GM23338 (cell line): Measurements from ENCODE around the gene ITGB2. TPM values are rescaled to one million over a fixed set of nuclear protein-coding genes. Genes with fewer than 3 reads are reported as not detected.

ENCODE experiments used
- ATAC-seq: fragments of 200-7000 bp; cut with Tn5 transposase; 3 replicates; pipeline ENCODE4 v1.9.1; 2020
- DNase-seq: peaks from one replicate; pipeline ENCODE4 v3.0.0-alpha.2; 2015; ENCODE audit warnings: low spot score
- H2AFZ ChIP-seq: fragments of 200-600 bp; sonication (generic); 2 replicates; pipeline ENCODE4 v1.8.0; 2016; ENCODE audit warnings: antibody characterized with exemption, mild to moderate bottlenecking, moderate library complexity
- H3F3A ChIP-seq: fragments of 200-600 bp; sonication (generic); replicated peaks from 2 replicates; pipeline ENCODE4 v1.8.0; 2017; ENCODE audit warnings: antibody characterized with exemption, mixed run types, low read depth
- H3K27ac ChIP-seq: fragments of 200-600 bp; sonication (generic); 2 replicates; pipeline ENCODE4 v1.6.1; 2016; ENCODE audit warnings: low read depth
- H3K27me3 ChIP-seq: fragments of 200-600 bp; sonication (generic); 2 replicates; pipeline ENCODE4 v1.8.0; 2016; ENCODE audit warnings: mild to moderate bottlenecking, mixed run types, moderate library complexity; ENCODE audit not compliant: insufficient read depth
- H3K36me3 ChIP-seq: fragments of 200-600 bp; sonication (generic); 2 replicates; pipeline ENCODE4 v1.8.0; 2016; ENCODE audit warnings: mild to moderate bottlenecking; ENCODE audit not compliant: insufficient read depth
- H3K4me1 ChIP-seq: fragments of 200-600 bp; sonication (generic); 2 replicates; pipeline ENCODE4 v1.8.0; 2016; ENCODE audit warnings: mild to moderate bottlenecking, moderate library complexity; ENCODE audit not compliant: insufficient read depth
- H3K4me2 ChIP-seq: fragments of 200-600 bp; sonication (generic); 2 replicates; pipeline ENCODE4 v1.7.1; 2017; ENCODE audit warnings: mixed run types
- H3K4me3 ChIP-seq: fragments of 200-600 bp; sonication (generic); 2 replicates; pipeline ENCODE4 v1.6.1; 2016; ENCODE audit warnings: mixed run types
- H3K79me2 ChIP-seq: fragments of 200-600 bp; sonication (generic); replicated peaks from 2 replicates; pipeline ENCODE4 v1.8.0; 2017; ENCODE audit warnings: mild to moderate bottlenecking; ENCODE audit not compliant: insufficient read depth
- H3K9me2 ChIP-seq: fragments of 200-600 bp; sonication (generic); 2 replicates; pipeline ENCODE4 v1.8.0; 2017; ENCODE audit not compliant: insufficient read depth
- H4K20me1 ChIP-seq: fragments of 200-600 bp; sonication (generic); replicated peaks from 2 replicates; pipeline ENCODE4 v1.8.0; 2017; ENCODE audit warnings: mild to moderate bottlenecking; ENCODE audit not compliant: insufficient read depth
- H3K27ac Mint-ChIP-seq: 2 replicates; pipeline ENCODE4 v1.8.0; 2020; ENCODE audit warnings: inconsistent platforms, mild to moderate bottlenecking, moderate library complexity, mixed read lengths
- H3K27me3 Mint-ChIP-seq: 3 replicates; pipeline ENCODE4 v1.8.0; 2022; ENCODE audit warnings: low read depth, mild to moderate bottlenecking, moderate library complexity, mixed read lengths, inconsistent platforms; ENCODE audit not compliant: insufficient read depth, poor library complexity
- H3K36me3 Mint-ChIP-seq: 3 replicates; pipeline ENCODE4 v1.8.0; 2021; ENCODE audit warnings: low read depth, mild to moderate bottlenecking, inconsistent platforms, moderate library complexity, mixed read lengths
- H3K4me1 Mint-ChIP-seq: 3 replicates; pipeline ENCODE4 v1.8.0; 2020; ENCODE audit warnings: mild to moderate bottlenecking, inconsistent platforms, mixed read lengths
- H3K4me3 Mint-ChIP-seq: 3 replicates; pipeline ENCODE4 v1.8.0; 2021; ENCODE audit warnings: moderate library complexity, mild to moderate bottlenecking, inconsistent platforms, mixed read lengths
- H3K9me3 Mint-ChIP-seq: 3 replicates; pipeline ENCODE4 v1.8.0; 2020; ENCODE audit warnings: moderate library complexity, mild to moderate bottlenecking, inconsistent platforms, mixed read lengths
- EZH2 ChIP-seq: fragments of 200-600 bp; sonication (generic); IDR thresholded peaks from one replicate; pipeline ENCODE4 v1.8.0; 2017; ENCODE audit warnings: antibody characterized with exemption, mild to moderate bottlenecking, low read depth; ENCODE audit not compliant: unreplicated experiment
- JUNB ChIP-seq: IDR thresholded peaks from one replicate; pipeline ENCODE4 v1.6.1; 2016; ENCODE audit warnings: antibody characterized with exemption; ENCODE audit not compliant: unreplicated experiment
- POLR2AphosphoS5 ChIP-seq: IDR thresholded peaks from 2 replicates; pipeline ENCODE4 v1.6.1; 2016; ENCODE audit warnings: antibody characterized with exemption, low read depth
- STAT1 ChIP-seq: IDR thresholded peaks from one replicate; pipeline ENCODE4 v1.6.1; 2016; ENCODE audit warnings: antibody characterized with exemption; ENCODE audit not compliant: unreplicated experiment
- ZNF114 ChIP-seq: fragments of 250-450 bp; sonication (Bioruptor Pico); IDR thresholded peaks from 2 replicates; pipeline ENCODE4 v1.5.0; 2020; ENCODE audit warnings: mild to moderate bottlenecking, moderate library complexity
- ZNF462 ChIP-seq: fragments of 250-450 bp; sonication (Bioruptor Pico); IDR thresholded peaks from 2 replicates; pipeline ENCODE4 v1.5.0; 2020; ENCODE audit warnings: mild to moderate bottlenecking, moderate library complexity
- polyA plus RNA-seq: library from polyadenylated mRNA; unstranded; fragments of >200 nt; fragmentation: Nextera tagmentation; extraction: Ambion mirVana; gene quantifications from 2 replicates; pipeline ENCODE4 v1.2.1, GENCODE V29; 2016
- total RNA-seq: library from RNA; depleted of rRNA; stranded (reverse); fragments of >200 nt; shearing (Covaris generic); gene quantifications from 2 replicates; pipeline ENCODE4 v1.2.3, GENCODE V29; 2014
- TF ChIP-seq, protein P1 (sequence below): IDR thresholded peaks from 2 replicates; pipeline ENCODE4 v1.6.1; 2016; ENCODE audit warnings: antibody characterized with exemption

The ITGB2 gene
- total and polyA plus RNA-seq, 2 experiments from 2014 or later = 0.44 to 0.63 TPM

DNA sequence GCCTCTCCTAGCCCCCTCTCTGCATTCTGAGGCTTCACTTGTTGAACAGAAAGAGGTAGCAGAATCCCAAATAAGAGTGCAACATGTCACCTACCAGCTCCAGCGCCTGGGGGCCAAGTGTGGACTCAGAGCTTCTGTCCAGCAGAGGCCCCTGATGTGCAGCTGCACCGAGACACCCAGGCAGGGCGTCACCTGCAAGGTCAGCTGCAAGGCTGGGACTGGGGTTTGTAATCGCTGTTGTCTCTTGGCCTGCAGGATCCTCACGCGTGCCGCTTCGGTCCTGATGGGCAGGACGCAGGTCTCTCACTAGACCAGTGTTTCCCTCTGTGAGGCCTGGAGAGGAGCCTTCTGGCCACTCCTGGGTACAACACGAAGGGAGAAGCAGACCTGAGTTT lies 14.8 kb upstream of the ITGB2 start:
- no peaks in the 10 kb centered on the region for H3K36me3 ChIP-seq
- H3K27ac ChIP-seq = no peak overlapping the region
- no peak overlapping the region for H3K4me3 ChIP-seq
- H3K4me2 ChIP-seq = no peak overlapping the region
- no peaks in the 10 kb centered on the region for H3K9me3 Mint-ChIP-seq
- H3K27me3 Mint-ChIP-seq = peaks cover 43% of the 10 kb centered on the region
- no peak overlapping the region for H3K27ac Mint-ChIP-seq
- peaks cover 9% of the 10 kb centered on the region for H3K79me2 ChIP-seq
- DNase-seq = no peak
- H3K4me1 ChIP-seq = peaks cover 7% of the 10 kb centered on the region; the same call in 1 of the 2 replicates
- H3F3A ChIP-seq = no peaks in the 10 kb centered on the region; the same call in 1 of the 2 replicates
- peaks cover 52% of the 10 kb centered on the region for H3K27me3 ChIP-seq
- TF ChIP-seq EZH2 (no peak), JUNB (no peak)
- no peak for ATAC-seq
- H3K4me1 Mint-ChIP-seq = peaks cover 13% of the 10 kb centered on the region
- no peaks in the 10 kb centered on the region for H3K9me2 ChIP-seq
- H3K4me3 Mint-ChIP-seq = no peak overlapping the region
- H2AFZ ChIP-seq = no peak overlapping the region
- H3K36me3 Mint-ChIP-seq = peaks cover 1% of the 10 kb centered on the region; the same call in 1 of the 3 replicates
- 0 out of 2 replicates have a peak, but pooled peaks cover under 1% of the 10 kb centered on the region for H4K20me1 ChIP-seq

DNA sequence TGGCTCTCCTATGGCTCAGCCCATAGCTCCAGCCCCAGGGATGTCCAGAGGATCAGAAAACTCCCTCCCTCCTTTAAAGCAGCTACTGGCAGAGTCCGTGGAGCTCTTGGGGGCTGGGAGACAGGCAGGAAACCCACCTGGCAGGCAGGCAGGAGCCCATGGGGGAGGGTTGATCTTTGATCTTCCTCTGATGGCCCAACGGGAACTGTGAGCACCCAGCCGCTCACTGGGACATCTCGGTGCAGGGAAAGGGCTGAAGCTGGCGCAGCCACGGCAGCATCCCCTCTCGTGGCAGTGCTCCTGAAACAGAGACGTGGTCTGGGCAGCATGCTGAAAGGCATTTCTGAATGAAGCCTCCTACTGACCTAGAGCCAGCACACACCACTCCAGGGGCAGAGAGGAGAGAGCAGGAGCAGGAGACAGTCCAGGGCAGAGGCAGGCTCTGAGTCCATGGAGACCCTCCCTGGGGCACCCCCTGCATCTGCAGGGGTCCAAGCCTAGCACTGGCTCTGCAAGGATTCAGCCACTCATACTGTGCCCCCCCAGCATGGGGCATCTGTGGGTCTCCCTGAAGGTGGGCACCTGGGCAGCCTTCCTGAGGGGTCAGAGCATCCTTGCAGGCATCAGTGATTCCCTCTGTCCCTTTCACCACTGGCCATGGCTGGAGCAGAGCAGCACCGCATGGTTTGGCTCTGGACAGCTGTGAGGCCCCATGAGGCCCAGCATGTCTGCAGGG lies 14.3 kb upstream of the ITGB2 start:
- H3K36me3 Mint-ChIP-seq = no peaks in the 10 kb centered on the region
- H3K27ac ChIP-seq = no peak overlapping the region
- peaks cover 18% of the 10 kb centered on the region; the same call in 2 of the 3 replicates for H3K4me1 Mint-ChIP-seq

More for the DNA sequence above, 14.3 kb upstream of the ITGB2 start:
- Histone ChIP-seq H3K4me2 (no peak overlapping the region), H3K4me1 (peaks cover 9% of the 10 kb centered on the region; the same call in 1 of the 2 replicates), H3K36me3 (no peaks in the 10 kb centered on the region), H3K79me2 (peaks cover 4% of the 10 kb centered on the region), H3K27me3 (peaks cover 58% of the 10 kb centered on the region), H3K4me3 (no peak overlapping the region), H3F3A (no peaks in the 10 kb centered on the region; the same call in 1 of the 2 replicates), H2AFZ (no peak overlapping the region), H4K20me1 (no peaks in the 10 kb centered on the region), H3K9me2 (no peaks in the 10 kb centered on the region)
- ATAC-seq (no peak), DNase-seq (no peak)
- Mint-ChIP-seq H3K4me3 (no peak overlapping the region), H3K27ac (no peak overlapping the region), H3K9me3 (no peaks in the 10 kb centered on the region), H3K27me3 (peaks cover 46% of the 10 kb centered on the region)
- no peak for TF ChIP-seq JUNB
- TF ChIP-seq, protein P1, sequence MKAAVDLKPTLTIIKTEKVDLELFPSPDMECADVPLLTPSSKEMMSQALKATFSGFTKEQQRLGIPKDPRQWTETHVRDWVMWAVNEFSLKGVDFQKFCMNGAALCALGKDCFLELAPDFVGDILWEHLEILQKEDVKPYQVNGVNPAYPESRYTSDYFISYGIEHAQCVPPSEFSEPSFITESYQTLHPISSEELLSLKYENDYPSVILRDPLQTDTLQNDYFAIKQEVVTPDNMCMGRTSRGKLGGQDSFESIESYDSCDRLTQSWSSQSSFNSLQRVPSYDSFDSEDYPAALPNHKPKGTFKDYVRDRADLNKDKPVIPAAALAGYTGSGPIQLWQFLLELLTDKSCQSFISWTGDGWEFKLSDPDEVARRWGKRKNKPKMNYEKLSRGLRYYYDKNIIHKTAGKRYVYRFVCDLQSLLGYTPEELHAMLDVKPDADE = no peak
- no peak for TF ChIP-seq EZH2
- no peak for TF ChIP-seq ZNF462 (CRISPR knock-in tag)
- TF ChIP-seq STAT1 = no peak
- no peak for TF ChIP-seq ZNF114 (CRISPR knock-in tag)
- TF ChIP-seq POLR2AphosphoS5 = no peak
